OCI-LY1 (cell line): ENCODE data around the gene FBXL22.

Source experiments
- EZH2 ChIP-seq: fragments of 200-600 bp; sonication (generic), shearing (Covaris generic); IDR thresholded peaks from 2 replicates; pipeline ENCODE4 v1.8.0; 2017; ENCODE audit warnings: borderline replicate concordance, mixed run types, mild to moderate bottlenecking, antibody characterized with exemption, low read length, moderate library complexity, mixed read lengths
- TF ChIP-seq, protein P1 (sequence below): fragments of 200-600 bp; sonication (generic), shearing (Covaris generic); IDR thresholded peaks from 2 replicates; pipeline ENCODE4 v1.5.1; 2017; ENCODE audit warnings: mild to moderate bottlenecking, antibody characterized with exemption, low read length, moderate library complexity, mixed read lengths

DNA sequence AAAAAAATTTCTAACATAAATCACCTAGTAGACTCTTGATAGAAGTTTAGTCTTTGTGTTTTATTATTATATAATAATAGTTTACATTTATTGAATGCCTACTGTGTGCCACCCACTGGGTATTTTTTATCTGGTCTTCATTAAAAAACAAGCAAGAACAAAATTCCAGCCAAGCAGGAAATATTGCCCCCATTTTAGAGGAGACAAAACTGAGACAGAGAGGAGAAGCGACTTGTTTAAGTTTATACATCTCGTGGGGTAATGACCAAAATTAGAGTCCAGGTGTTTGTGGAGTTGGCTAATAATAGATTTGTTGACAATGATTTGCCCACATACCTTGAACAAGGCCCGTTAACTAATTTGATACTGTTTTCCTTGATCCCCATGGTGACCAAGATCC, 33.1 kb upstream of the FBXL22 start:
- TF ChIP-seq, protein P1, sequence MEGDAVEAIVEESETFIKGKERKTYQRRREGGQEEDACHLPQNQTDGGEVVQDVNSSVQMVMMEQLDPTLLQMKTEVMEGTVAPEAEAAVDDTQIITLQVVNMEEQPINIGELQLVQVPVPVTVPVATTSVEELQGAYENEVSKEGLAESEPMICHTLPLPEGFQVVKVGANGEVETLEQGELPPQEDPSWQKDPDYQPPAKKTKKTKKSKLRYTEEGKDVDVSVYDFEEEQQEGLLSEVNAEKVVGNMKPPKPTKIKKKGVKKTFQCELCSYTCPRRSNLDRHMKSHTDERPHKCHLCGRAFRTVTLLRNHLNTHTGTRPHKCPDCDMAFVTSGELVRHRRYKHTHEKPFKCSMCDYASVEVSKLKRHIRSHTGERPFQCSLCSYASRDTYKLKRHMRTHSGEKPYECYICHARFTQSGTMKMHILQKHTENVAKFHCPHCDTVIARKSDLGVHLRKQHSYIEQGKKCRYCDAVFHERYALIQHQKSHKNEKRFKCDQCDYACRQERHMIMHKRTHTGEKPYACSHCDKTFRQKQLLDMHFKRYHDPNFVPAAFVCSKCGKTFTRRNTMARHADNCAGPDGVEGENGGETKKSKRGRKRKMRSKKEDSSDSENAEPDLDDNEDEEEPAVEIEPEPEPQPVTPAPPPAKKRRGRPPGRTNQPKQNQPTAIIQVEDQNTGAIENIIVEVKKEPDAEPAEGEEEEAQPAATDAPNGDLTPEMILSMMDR = no peak
- no peak for TF ChIP-seq EZH2
